Gastroesophageal sphincter (tissue), 4 donors: ENCODE data around the gene ANKDD1B. TPM values are rescaled to one million over a fixed set of nuclear protein-coding genes. Genes with fewer than 3 reads are reported as not detected.

ENCODE experiments used
- ATAC-seq: fragments of 150-250 bp; one replicate; pipeline ENCODE4 v1.9.1; 2016; ENCODE audit warnings: mild to moderate bottlenecking, moderate library complexity
- H3K27ac ChIP-seq, 4 donors: fragments of 200-600 bp; sonication (generic) in 3 of 4; 1 replicate in 3 of 4; 2 replicates in 1 of 4; pipeline ENCODE4 v1.5.1; 2016 to 2019
- H3K27me3 ChIP-seq: fragments of 200-600 bp; sonication (generic); one replicate; pipeline ENCODE4 v1.5.1; 2019
- H3K36me3 ChIP-seq, 2 donors: fragments of 200-600 bp; sonication (generic); one replicate each; pipeline ENCODE4 v1.5.1; 2019; ENCODE audit warnings: control low read depth in 1 of 2
- H3K4me1 ChIP-seq, 3 donors: fragments of 200-600 bp; sonication (generic); 1 replicate in 2 of 3; 2 replicates in 1 of 3; pipeline ENCODE4 v1.5.1; 2016 to 2019; ENCODE audit warnings: control low read depth in 2 of 3
- H3K4me3 ChIP-seq, 2 donors: fragments of 200-600 bp; sonication (generic); one replicate each; pipeline ENCODE4 v1.5.1; 2019; ENCODE audit warnings: mild to moderate bottlenecking in 1 of 2, moderate library complexity in 1 of 2
- H3K9me3 ChIP-seq, 3 donors: fragments of 200-600 bp; sonication (generic); one replicate each; pipeline ENCODE4 v1.5.1; 2017 to 2019; ENCODE audit warnings: control low read depth in 2 of 3
- EP300 ChIP-seq: sonication (generic); formaldehyde crosslinking; IDR thresholded peaks from one replicate; pipeline ENCODE4 v1.6.1; 2017; ENCODE audit warnings: antibody characterized with exemption, mild to moderate bottlenecking
- POLR2A ChIP-seq, 2 donors: fragments of 450-650 bp; IDR thresholded peaks; one replicate each; pipeline ENCODE4 v1.6.1; 2017; ENCODE audit warnings: antibody characterized with exemption in 2 of 2, mild to moderate bottlenecking in 2 of 2, moderate library complexity in 1 of 2
- POLR2AphosphoS5 ChIP-seq: sonication (generic); formaldehyde crosslinking; IDR thresholded peaks from one replicate; pipeline ENCODE4 v1.6.1; 2017; ENCODE audit warnings: antibody characterized with exemption
- WGBS, 2 donors: methylation state at CpG; one replicate each; pipeline ENCODE4 v1.1.5; 2018; ENCODE audit warnings: low coverage in 1 of 2; 5-methylcytosine and 5-hydroxymethylcytosine counted together
- total RNA-seq, 4 donors: library from RNA; depleted of rRNA; stranded (reverse); fragments of >200 nt; gene quantifications; one replicate each; pipeline ENCODE4 v1.1.0, GENCODE V29; 2016
- TF ChIP-seq, protein P1 (sequence below), 4 experiments: fragments of 200-600 bp in 2 of 4; fragments of 450-650 bp in 2 of 4; sonication (generic) in 1 of 4; IDR thresholded peaks; one replicate each; pipeline ENCODE4 v1.5.1; 2017 to 2019; ENCODE audit warnings: antibody characterized with exemption in 4 of 4, mild to moderate bottlenecking in 2 of 4, moderate library complexity in 2 of 4

ANKDD1B gene
- total RNA-seq, 4 donors from 2014 or later: 0.20 to 0.94 TPM; not detected in 2

DNA sequence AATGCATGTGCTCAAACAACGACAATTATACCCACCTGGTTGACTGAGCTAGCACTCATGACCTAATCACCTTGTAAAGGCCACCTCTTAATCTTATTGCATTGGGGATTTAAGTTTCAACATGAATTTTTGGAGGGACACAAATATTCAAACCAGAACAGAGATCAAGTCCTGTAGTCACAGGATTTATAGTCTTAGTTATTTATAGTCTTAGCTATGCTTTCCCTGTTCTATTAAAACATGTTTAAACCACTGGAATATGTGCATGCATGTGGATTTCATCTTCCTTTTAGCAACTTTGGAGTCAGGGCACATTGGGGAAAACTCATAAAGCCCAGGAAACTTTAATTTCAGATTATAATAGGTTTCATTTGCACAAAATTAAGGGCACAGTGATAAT is 26.7 kb downstream of the ANKDD1B start:
- Histone ChIP-seq H3K9me3 (peaks cover 0 to 5% (median 0%) of the 10 kb centered on the region in 3 donors), H3K4me3 (no peak overlapping the region), H3K27me3 (no peaks in the 10 kb centered on the region), H3K36me3 (no peaks in the 10 kb centered on the region), H3K27ac (no peak overlapping the region), H3K4me1 (no peaks in the 10 kb centered on the region)
- TF ChIP-seq EP300 (no peak), POLR2A (IDR thresholded peaks at IDR 0.05) (no peak), POLR2AphosphoS5 (no peak)
- TF ChIP-seq, protein P1, sequence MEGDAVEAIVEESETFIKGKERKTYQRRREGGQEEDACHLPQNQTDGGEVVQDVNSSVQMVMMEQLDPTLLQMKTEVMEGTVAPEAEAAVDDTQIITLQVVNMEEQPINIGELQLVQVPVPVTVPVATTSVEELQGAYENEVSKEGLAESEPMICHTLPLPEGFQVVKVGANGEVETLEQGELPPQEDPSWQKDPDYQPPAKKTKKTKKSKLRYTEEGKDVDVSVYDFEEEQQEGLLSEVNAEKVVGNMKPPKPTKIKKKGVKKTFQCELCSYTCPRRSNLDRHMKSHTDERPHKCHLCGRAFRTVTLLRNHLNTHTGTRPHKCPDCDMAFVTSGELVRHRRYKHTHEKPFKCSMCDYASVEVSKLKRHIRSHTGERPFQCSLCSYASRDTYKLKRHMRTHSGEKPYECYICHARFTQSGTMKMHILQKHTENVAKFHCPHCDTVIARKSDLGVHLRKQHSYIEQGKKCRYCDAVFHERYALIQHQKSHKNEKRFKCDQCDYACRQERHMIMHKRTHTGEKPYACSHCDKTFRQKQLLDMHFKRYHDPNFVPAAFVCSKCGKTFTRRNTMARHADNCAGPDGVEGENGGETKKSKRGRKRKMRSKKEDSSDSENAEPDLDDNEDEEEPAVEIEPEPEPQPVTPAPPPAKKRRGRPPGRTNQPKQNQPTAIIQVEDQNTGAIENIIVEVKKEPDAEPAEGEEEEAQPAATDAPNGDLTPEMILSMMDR (IDR thresholded peaks at IDR 0.05): no peak
- whole genome bisulfite sequencing, 2 donors: 40 to 100% methylated on average over 1 of the region's 1 CpG
- ATAC-seq: no peak

DNA sequence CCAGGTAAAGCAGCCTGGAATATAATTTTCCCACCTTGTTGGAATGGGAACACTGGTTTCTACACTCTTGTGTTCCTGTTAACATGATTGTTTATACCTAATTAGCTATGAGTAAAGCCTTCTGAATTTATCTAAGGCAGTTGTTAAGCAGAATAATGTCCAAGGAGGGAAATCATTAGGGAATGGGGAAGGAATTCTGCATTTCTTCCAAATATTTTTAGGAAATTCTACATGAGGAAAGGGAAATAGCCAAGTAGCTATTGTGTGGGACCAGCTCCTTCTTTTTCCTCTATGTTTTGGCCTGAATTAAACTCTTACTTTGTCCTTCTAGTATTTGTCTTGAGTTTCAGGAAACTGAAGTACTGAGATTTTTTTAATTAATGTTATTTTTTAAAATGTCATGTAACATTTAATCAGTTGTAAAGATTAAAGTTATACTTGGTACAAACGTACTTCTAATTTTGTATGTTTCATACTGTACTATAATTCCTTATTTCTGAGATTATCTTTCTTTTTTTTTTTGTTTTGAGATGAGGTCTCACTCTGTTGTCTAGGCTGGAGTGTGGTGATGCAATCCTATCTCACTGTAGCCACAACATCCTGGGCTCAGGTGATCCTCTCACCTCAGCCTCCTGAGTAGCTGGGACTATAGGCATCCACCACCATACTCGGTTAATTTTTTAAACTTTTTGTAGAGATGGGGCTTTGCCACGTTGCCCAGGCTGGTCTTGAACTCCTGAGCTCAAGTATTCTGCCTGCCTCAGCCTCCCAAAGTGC is 28.5 kb downstream of the ANKDD1B start:
- WGBS, 2 donors: 45 to 55% methylated on average over 2 to 3 of the region's 3 CpGs
- Histone ChIP-seq H3K27ac (no peak overlapping the region), H3K4me3 (no peak overlapping the region), H3K9me3 (peaks cover 0 to 5% (median 0%) of the 10 kb centered on the region in 3 donors), H3K27me3 (no peaks in the 10 kb centered on the region), H3K36me3 (no peaks in the 10 kb centered on the region), H3K4me1 (no peaks in the 10 kb centered on the region)
- no peak for ATAC-seq
- TF ChIP-seq EP300: no peak
- TF ChIP-seq POLR2A (IDR thresholded peaks at IDR 0.05): no peak
- TF ChIP-seq, protein P1 (IDR thresholded peaks at IDR 0.05): no peak
- no peak for TF ChIP-seq POLR2AphosphoS5

DNA sequence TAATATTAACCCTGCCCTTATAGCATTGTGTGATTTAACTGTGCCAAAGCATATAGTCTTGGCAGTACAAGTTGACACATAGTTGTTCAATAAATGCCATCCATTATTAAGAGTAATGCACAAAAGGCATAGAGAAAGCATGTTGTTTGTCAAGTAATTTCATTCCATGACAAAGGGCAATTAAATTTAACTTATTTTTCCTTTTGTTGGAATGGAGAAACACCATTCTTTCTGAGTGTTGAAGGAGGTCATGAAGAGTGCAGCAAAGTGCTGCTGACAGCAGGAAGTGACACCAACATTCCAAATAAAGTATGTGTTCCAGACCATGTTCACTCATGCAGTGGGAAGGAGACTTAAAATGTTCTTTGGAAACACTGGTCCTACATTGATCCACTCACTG is 29.1 kb downstream of the ANKDD1B start:
- TF ChIP-seq POLR2A (IDR thresholded peaks at IDR 0.05) (no peak), EP300 (no peak), POLR2AphosphoS5 (no peak)
- TF ChIP-seq, protein P1 (IDR thresholded peaks at IDR 0.05): no peak

DNA sequence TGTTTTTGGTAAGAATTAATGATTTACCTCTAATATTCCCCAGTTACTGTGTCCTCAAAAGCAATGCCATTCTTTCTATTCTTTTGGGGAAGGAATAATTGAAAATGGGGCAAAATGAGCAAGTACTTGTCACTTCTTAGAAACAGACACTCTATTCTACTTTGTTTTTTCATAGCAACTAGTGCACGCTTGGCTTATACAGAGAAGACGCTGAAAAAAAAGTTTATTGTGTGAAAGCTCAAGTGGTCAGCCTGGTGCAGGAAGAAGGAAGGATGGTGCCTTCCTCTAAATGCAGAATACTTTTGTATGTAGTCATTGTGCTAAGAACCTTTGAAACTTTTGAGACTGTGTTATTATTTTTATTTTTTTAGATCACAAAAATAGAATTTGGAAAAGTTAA is 29.6 kb downstream of the ANKDD1B start:
- peaks cover 0 to 5% (median 0%) of the 10 kb centered on the region in 3 donors for H3K9me3 ChIP-seq
- H3K27me3 ChIP-seq: no peaks in the 10 kb centered on the region
- no peaks in the 10 kb centered on the region for H3K36me3 ChIP-seq
- no peaks in the 10 kb centered on the region for H3K4me1 ChIP-seq
- H3K4me3 ChIP-seq: no peak overlapping the region
- no peak for ATAC-seq
- TF ChIP-seq POLR2A (IDR thresholded peaks at IDR 0.05) (no peak), POLR2AphosphoS5 (no peak), EP300 (no peak)
- TF ChIP-seq, protein P1 (IDR thresholded peaks at IDR 0.05): no peak
- WGBS, 2 donors: 44 to 49% methylated on average over 2 of the region's 2 CpGs
- no peak overlapping the region for H3K27ac ChIP-seq

More for the DNA sequence above, 29.1 kb downstream of the ANKDD1B start:
- Histone ChIP-seq H3K27me3 (no peaks in the 10 kb centered on the region), H3K36me3 (no peaks in the 10 kb centered on the region), H3K9me3 (peaks cover 0 to 5% (median 0%) of the 10 kb centered on the region in 3 donors), H3K4me3 (no peak overlapping the region), H3K27ac (no peak overlapping the region), H3K4me1 (no peaks in the 10 kb centered on the region)
- ATAC-seq: no peak

DNA sequence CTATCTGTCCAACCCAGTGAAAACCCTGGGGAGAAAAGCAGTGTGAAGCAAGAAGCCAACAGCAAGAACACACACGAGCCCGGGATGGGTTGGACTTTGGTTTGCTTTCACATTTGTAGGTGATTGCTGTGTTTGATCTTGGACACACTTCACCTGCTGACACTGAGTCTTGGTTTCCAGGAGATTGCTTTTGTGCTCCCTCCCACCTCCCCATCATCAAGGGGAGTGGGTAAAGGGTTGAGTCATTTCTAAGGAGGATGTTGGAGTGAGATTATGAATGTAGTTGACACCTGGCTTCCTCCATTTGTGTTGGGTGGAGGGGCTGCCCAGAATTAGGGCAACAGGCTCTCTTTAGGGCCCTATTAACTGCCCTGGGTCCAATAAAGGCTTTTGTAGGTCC is 37.5 kb downstream of the ANKDD1B start:
- no peaks in the 10 kb centered on the region for H3K4me1 ChIP-seq
- WGBS, 2 donors: 90% methylated on average over 2 of the region's 2 CpGs; no CpG with 5 or more reads in 1 of the 2 donors
- TF ChIP-seq POLR2AphosphoS5 (no peak), POLR2A (IDR thresholded peaks at IDR 0.05) (no peak), EP300 (no peak)
- TF ChIP-seq, protein P1 (IDR thresholded peaks at IDR 0.05): no peak
- H3K36me3 ChIP-seq: no peaks in the 10 kb centered on the region
- no peak overlapping the region for H3K4me3 ChIP-seq
- ATAC-seq: no peak
- H3K27ac ChIP-seq: no peak overlapping the region
- no peaks in the 10 kb centered on the region for H3K27me3 ChIP-seq
- H3K9me3 ChIP-seq: no peaks in the 10 kb centered on the region
